CD4-positive, alpha-beta T cell treated with Interleukin-17A for 4 hours (primary cell): Measurements from ENCODE around the gene MSMP.

Experiments used
- DNase-seq: peaks from one replicate; pipeline ENCODE4 v3.0.0-alpha.2; 2020; ENCODE audit warnings: mixed read lengths

Gene MSMP

DNA sequence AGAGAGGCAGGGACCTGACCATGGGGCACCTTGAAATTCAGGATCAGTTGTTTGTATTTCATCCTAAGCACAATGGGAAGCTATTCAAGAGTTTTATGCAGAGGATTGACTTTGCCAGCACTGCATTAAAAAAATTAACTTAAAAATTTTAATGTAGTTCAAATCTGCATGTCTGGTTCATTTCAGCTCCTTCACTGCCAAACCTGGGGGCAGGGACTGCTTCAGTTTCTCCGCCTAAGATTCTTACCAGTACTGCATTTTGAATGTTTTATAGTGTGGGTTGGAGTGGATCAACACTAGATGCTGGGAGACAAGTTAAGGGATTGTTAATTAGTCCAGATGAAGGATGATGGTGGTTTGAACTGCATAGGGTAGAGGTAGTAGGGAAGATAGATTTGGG is 15.7 kb upstream of the MSMP start:
- no peak for DNase-seq

DNA sequence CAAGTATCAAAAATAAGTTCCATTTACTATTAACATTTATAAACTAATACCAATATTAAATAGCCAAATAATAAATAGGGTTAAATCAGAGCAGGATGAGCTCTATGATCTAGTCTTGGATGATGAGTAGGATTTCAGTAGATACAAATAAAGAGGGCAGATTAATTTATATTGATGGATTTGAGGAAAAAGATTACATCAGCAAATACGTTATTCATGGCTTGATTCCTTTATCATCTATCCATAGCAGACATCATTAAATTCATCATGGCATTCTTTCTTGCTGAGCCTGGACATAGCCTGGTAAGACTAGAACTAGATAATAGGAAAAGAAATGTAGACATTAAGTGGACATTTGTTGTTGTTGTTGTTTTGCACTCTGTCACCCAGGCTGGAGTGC is 13.4 kb upstream of the MSMP start:
- no peak for DNase-seq

DNA sequence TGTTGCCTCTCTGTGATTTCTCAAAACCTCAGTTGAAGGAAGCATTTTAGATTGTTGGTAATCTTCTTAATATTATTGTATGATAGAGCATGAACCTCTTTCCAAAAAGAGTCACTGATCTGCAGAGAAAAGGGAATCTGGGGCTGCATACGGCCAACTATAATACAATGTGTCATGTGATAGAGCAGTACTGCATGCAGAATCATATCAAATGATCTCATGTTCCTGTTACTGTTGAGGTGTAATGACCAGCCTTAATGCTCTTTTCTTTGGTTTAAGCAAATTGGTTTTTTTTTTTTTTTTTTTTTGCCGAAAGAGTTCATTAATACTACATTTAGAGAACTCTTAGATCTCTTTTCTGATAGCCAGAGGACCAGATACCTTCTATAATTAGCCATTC is 12.9 kb upstream of the MSMP start:
- DNase-seq, result no peak

DNA sequence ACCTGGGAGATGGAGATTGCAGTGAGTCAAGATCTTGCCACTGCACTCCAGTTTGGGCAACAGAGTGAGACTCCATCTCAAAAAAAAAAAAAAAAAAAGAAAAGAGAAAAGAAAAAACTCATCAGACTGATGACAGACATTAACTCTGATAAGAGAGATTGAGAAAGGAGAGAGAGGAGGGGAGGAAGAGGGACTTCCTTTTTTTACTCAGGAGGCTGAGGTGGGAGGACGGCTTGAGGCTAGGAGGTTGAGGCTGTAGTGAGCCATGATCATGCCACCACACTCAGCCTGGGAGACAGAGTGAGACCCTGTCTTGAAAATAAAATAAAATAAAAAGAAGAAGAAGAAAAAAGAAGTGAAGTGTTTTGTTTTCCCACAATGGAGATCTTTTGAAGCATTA is 9.7 kb upstream of the MSMP start:
- DNase-seq, result no peak

DNA sequence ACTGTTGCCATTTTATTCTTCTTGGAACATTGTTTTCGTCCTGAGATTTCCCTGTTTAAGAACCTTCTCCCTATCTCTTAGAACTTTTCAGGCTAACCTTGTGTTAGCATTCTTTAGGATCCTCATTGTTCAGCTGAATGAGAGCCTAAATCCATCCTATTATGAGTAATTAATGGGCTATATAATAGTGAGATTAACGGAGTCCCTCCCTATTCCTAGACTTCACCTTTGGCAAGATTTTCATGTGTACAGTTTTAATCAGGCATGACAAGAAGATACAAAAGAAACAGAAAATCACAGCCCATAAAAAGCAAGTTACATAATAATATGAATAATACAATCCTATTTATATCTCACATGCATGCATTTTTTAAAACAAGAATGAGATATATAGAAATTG is 9.1 kb upstream of the MSMP start:
- no peak for DNase-seq

DNA sequence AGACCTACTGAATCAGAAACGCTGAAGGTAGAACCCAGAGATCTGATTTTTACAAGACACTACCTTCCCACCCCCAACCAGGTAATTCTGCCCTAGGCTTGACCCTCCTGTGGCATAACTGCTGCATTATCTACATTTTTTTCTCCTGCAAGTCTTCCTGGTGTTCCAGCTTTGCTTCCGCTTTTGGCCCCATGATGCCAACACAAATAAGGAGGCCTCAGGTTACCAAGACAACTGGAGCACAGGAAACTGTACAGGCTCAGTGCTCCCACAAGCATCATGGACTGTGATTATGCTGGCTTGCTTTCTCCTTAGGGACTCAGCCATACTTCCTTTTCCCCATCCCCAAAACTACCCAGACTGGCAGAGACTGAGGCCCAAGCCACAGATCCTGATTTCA is 6.6 kb upstream of the MSMP start:
- DNase-seq, result no peak

DNA sequence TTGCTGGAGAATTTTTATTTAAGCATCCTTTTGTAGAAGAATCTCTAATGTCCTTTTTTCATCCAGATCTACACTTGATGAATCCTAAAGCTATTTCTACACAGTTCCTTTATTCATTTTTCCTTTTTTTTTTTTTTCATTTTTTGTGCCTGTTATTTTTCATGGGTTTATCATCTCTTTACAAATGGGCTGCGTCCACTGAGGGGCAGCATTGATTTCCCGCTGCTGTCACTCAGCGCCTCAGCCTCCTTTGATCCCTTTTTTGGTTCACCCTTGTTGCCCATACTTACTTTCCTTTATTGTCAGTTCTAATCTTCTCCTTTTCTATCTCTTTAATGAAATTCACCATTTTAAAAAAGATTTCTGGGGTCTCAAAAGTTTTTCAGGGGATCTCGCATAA is 5.7 kb upstream of the MSMP start:
- DNase-seq, result no peak

DNA sequence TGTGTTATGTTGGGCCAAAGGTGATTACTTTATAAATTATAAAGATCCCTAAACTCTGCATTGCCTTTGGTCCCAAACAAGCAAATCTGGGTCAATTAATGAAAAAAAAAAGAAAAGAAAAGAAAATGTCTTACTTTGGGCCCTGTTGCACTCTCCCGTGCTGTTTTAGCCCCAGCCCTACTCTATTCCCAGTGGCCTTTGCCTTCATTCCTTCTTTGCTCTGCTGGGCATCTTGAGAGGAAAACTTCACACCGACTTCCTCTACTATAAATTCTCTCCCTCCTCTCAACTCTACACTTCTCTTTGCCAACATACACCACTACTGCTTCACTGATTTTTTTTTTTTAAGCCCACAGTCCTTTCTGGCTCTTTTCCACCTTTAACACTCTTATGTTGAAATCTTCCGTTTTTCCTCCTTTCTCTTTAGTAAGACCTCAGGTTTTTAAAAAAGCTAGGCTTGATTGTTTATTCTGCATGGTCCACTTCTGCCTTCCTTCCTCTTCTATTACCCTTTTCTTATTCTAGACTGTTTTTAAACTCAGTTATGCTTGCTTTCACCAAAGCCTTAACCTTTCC is 4.5 kb upstream of the MSMP start:
- DNase-seq, result no peak

DNA sequence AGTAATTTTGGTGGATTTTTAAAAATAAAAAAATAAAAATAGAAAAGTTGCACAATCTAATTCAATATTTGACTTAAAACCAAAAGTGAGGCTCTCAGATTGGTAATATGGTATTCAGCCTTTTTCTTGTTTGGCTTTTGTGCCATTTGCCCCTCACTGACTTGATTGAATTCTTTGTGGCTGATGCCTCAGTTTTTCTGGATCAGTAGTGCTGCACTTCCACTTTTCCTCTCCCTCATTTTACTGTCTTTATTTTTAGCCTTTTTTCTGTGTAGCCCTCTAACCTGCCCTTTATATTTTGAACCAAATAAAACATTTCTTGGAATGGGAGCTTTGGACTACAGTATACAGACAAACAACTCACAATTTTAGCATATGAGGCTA is 3.8 kb upstream of the MSMP start:
- no peak for DNase-seq

DNA sequence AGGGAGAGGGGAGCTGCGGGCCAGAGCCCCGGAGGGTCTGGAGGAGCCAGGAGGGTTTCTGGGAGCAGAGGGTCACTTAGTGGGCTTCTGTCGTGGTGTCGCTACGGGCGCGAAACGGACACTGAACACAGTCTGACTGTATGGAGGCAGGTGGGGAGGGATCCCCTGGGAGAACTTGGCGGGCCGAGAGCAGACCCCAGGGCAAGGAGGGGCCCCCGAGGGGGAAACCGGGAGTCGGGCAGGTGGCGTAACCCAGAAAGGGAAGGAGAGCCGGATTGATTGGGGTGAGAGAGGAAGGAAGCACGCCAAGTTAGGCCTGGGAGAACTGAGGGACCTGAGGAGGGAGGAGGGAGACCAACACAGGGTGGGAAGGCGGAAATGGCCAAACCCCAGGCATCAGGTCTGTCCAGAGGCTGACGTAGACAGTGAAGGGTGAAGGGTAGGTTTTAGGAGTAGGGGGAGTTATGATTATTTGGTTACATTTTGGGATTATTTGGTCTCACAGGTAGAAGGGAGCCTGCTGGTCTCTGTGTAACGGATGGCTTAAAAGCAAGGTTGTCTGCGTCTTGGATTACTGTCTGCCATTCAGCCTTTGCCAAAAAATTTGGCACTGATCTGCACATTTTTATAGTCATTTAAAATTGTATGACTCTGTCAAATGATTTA is 3.3 kb upstream of the MSMP start:
- DNase-seq, result no peak

DNA sequence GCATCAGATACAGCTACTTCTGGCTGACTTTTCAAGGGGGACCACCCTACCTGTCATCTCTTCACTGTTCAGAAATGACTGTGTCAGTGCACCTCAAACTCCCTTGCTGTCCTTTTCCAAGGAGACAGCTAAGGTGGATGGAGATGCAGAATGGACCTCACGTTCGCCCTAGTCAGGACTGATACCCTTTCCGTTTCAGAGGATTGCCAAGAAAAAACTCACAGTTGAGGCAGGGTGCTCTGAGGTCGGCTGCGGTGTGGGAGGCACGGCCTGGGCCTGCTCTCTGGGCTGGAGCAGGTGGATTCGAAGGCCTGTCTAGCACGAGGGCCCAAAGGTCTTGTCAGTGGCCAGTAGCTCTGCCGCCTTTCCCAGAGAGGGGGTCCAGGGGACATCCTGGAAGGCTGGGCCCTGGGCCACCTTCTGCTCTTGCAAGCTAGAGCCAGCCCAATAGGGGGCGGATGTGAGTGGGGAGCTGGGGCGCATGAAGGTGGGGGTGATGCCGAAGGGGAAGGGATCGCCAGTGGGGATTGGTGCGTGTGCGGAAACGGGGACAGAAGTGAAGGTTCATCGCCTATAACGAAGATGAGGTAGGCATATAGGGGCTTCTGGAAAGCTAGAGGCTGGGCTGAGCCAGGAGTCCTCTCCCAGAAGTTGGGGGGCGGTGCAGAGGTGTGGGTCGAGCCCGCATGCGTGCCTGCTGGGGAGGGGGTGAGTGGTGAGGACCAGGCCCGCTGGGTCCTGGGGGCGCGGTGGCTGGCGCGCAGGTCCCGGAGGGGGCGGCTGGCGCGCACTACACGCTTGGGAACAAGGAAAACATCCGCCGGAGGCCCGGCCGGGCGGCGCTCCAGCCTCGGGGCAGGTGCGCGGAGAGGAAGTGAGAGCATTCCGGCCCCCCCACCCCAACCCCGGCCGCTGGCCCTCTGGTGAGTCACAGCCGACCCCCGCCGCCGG is 2.5 kb upstream of the MSMP start:
- peak; percentile 84 for DNase-seq

DNA sequence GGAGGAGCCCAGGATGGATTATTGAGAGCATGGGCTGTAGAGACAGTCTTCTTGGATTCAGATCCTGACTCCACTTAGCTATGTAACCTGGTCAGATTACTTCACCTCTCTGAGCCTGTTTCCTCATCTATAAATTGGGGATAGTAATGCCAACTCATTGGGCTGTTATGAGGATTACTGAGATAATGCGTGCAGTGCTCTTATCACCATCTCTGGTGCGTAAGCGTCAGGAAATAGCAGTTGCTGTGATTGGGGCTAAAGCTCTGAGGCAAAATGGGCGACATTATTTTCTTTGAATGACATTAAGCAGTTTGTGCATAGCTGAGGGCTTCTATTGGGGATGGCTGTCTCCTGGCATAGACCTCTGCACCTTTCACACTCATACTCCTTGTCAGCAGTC is 995 bp upstream of the MSMP start:
- DNase-seq, result no peak

DNA sequence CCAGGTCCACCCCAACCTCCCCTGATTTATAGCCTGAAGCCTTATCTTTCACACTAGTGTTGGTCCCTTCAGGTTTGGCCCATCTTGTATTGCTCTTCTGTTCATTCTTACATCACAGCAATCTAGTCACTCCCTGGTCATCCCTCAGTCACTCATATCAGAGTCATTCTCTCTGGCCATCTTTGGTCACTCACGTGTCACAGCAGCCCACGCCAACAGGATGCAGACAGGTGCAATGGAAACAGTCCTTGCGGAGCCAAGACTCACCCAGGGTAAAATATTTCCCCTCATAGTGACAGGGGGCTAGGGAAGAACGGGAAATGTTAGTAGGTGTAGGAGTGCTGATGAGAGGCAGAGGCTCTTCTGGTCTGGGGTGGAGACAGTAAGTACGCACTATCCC is 610 bp downstream of the MSMP start:
- no peak for DNase-seq

DNA sequence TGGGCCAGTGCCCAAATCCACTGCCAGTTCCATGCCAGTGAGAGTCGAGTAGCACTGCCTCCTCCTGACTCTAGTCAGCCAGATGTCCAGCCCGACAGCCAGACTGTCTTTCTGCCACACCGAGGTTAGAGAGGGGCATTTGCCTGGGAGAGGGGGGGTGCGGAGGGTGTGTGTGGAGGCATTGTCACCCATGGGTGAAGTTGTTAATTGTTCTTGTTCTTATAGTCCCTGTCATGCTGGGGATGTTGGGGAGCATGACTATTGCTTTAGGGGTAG is 3.9 kb downstream of the MSMP start:
- no peak for DNase-seq

DNA sequence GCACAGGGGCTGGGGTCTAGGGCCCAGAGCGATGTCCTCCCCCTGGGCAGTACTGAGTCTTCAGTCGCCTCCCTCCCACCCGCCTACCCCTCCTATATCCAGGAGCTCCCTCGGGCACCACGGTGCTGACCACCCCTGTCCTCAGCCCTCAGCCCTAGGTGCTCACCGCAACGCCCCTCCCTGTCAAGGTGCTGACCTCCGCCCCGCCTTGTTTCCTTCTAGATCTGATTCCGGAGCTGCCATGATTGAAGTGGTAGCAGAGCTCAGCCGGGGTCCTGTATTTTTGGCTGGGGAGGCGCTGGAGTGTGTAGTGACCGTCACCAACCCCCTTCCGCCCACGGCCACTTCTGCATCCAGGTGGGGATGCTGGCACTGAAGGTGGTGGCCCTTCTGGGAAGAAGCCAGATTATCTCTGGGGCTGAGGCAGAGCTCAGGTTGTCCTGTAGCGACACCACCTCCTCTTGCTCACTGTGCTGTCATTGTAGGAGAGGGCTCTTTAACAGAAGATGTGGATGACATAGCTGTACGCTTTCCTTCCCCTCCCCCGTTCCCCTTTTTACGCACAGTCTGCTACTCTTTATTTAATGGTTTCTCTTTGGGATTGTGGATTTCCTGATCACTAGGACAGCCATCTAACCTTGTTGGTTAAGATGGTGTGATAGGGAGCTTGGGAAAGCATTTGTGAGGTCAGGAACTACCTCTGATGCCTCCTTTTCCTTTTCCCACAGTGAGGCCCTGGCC is 4.4 kb downstream of the MSMP start:
- DNase-seq, result peak; percentile 62

DNA sequence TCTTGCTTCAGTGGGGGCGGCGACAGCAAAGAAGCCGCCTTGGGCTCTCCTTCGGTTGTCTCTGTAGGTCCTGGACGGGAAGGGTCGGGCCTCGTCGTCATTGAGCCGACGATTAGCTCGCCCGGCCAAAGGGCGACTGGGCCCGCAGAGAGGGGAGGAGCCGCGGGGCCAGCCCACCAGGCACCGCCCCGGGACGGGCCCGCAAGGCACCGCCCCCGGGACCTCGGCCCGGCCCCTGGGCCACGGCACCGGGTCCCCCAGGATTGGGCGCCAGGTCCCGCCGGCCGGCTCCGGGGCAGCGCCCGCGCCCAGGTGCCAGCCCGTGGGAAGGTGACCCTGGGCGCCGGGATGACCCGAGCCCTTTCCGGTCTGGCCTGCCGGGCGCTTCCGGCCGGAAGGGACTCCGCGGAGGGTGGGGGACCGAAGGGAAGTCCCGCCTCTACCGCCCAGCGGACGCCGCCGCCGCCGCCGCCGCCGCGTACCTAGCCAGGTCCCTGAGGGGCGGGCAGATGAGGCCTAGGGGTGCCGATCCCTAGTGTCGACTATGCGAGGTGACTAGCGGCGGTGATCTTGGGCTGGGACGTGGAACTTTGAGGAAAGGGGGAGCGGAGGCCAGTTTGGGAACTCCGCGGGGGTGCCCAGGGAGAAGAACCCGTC is 5.1 kb downstream of the MSMP start, which contains the start of the genes GBA2 and RGP1:
Gene GBA2, minus strand, starts transcription at position 371 of the 657 bp plus-strand sequence. CDS start 524 bp downstream, outside the sequence.
Gene RGP1, plus strand, starts transcription at position 430 of the 657 bp plus-strand sequence. CDS start 469 bp downstream, outside the sequence.
- peak; percentile 74 for DNase-seq

DNA sequence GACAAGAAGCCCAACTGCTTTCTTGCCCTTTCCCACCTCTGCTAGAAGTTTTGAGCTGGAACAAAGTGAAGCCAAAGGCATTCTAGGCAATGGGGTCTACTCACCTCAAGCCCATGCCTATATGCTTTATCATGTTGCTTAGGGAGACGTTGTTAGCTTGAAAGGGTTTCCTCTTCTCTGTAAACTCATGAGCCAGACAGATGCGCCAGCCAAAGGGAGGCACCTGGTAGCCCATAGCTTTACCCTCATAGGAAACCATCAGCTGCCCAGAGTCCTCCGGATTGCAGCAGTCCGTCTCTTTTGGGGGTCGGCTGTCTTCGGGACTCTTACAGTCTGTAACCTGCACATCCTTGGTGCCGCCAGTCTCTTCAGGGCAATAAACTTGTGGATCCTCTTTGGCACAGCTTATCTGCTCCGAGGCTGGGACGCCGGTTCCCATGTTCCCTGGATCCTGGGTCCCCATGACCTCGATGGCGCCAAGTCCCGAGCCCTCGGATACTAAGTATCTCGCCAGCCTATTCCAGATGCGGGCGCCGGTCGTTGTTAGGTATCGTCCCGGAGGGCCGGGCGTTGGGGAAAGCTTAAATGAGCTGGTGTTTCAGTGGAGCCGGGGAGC is 5.7 kb downstream of the MSMP start:
- peak; percentile 20 for DNase-seq

DNA sequence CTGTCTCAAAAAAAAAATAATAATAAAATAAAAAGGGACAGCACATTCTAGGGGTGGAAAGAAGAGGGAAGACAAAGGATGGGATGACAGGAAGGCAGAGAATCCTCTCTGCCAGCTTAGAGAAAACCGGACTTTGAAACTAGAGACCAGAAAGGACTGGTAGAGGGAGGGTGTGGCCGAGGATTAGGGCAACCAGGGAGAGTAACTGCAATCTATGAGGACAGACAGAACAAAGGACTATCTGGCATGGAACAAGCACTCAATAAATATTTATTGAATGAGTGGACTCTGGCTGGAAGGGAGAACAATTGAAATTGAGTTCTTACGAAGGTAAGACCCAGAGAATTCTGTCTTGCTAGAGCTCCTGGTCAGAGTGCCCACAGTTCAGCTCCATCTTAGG is 7.5 kb downstream of the MSMP start:
- DNase-seq, result no peak

DNA sequence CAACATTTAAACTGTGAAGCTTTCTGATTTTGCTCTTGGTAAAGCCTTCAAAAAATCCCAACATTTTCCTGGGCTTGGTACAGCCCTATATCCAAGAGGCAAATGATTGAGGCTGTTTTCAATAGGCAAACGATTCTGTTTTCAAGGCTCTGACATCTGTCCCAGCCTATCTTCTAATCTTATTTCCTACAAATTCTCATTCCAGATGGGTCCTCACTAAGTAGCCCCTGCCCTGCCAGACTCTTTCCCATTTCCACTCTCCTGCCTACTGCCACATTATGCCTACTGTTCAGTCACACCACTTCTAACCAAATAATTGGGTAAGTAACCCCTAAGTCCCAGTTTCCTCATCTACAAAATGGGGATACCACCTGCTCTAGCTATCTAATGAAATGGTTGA is 8.5 kb downstream of the MSMP start:
- DNase-seq, result no peak

DNA sequence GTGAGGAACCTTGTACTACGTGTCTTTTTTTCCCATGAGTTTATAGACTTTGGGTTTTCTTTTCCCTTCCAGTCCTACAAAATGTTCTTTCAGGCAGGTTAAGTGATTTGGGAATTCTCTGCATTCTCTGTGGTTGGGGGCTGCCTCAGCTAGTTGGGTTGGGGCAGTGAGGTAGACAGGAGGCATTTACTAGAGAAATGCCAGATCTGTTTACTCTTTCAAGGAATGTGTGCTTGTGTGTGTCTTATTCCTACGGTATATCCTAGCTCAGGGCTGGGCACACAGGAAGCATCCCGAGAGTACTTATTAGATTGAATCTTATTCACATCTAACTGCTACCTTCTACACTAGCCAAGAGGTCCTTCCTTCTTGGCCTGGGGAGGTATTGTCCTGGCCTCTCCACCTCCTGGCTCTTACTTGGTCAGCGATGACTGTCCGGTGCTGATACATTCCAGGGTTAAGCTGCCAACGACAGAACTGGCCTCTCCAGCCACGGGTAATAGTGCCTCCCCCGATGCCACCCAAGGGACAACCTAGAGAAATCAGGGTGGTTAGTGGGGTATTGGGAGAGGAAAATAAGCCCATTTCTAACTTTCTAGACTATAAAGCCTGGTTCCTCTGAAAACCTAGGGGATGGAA is 10.1 kb downstream of the MSMP start:
- DNase-seq, result no peak

DNA sequence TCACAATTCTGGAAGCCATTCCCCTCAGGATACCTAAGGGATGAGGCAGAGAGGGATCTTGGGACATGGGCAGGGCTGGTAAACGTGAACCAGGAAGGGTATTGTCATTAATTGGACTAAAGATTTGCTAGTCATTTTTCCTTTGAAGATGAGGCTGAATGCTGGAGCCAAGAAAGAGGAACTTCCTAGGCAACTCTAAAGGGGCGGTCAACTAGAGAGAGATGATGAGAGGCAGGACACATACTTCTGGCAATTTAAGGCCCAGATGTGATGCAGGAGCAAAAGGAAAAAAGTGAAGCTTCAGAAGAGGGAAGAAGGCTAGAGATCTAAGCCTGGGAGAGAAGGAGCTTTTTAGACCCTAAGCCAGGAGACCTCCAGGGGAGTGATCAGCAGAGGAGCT is 10.6 kb downstream of the MSMP start:
- DNase-seq, result no peak

DNA sequence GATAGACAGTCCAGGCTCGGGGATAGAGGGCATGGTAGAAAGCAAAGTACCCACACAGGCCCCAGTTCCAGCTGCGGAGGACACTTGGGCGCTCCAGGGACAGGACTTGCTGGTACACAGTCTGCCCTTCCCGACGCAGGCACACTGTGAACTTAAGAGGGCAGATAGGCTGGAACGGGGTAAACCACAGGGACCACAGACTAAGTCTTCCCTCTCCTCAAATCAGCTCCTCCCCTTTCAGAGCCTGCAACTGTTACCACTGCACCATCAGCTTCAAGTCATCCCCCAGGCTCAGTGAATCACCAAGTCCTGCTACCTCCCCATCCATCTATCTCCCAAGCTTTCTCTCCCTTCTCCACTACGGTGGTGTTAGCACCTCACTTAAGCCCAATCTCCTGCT is 12.3 kb downstream of the MSMP start:
- peak; percentile 14 for DNase-seq
